Endothelial cell of coronary artery (primary cell): ENCODE data around the gene GNPDA1. TPM values are rescaled to one million over a fixed set of nuclear protein-coding genes. Genes with fewer than 3 reads are reported as not detected.

Experiments
- total RNA-seq: library from RNA; depleted of rRNA; stranded (reverse); fragments of >200 nt; gene quantifications from 2 replicates; pipeline ENCODE4 v1.2.3, GENCODE V29; 2014

The GNPDA1 gene
- 34.7 and 48.8 TPM in 2 replicates for total RNA-seq

DNA sequence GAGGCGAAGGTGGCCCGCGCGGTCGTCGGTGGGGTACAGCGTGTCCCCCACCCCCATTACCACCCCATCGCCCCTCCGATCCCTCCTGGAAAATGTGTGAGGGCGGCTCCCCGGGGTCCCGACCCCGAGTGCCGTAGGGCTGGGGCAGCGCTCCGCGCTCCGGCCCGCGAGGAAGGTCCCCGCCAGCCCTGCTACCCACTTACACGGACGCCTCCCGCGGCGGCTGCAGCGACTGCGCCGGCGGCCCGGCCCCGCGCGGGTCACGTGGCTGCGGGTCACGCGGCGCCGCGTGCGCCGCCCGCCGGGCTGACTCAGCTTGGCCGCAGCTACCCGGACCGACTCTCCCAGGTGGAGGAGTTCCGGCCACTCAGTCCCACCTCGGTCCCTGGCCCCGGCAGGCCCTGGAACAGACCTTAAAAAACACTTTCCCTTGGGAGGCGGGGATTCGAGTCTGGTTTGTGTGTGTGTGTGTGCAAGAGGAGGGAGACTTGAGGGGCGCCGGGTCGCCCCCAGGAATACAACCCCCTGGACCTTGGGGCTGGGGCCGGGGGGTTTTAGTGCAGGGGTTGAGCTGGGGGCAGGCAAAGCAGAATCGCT is at the start of gene GNPDA1:
GNPDA1 (minus strand) TSS at position 236 of the 597 bp plus-strand sequence. CDS start 992 bp downstream, outside the sequence.

DNA sequence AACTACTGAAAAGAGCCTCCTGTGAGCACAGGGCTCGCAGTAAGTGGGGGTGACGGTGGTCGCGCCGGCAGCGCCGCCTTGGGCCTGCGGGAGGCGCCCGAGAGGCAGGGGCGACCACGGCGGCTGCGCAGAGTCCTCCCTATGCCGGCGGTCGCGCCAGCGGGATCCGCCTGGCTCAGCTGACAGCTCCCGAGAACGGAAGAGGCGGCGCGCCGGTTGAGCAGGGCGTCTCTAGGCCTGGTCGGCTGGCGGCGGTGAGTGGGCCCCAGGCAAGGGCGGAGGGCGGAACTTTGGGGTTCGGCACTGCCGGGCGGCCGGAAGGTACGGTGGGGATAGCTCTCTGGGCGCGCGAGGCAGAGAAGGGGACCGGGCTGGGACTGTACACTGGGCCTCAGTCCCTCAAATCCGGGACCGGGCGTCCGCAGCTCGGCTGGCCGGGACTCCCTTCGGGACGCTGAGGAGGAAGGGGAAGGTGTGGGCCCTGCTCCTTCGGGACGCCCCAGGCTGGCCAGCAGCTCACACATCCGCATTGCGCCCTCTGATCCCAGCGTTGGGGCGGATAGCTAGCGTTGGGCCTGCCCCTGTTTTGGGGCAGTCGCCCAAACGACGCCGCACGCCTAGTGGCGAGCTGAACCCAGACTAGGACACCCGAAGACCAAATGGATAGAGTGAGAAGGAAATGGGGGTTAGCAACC is 43.8 kb downstream of the GNPDA1 start, which contains the start of gene RNF14:
RNF14 (plus strand) TSS at position 192 of the 695 bp plus-strand sequence. CDS start 4,484 bp downstream, outside the sequence.

DNA sequence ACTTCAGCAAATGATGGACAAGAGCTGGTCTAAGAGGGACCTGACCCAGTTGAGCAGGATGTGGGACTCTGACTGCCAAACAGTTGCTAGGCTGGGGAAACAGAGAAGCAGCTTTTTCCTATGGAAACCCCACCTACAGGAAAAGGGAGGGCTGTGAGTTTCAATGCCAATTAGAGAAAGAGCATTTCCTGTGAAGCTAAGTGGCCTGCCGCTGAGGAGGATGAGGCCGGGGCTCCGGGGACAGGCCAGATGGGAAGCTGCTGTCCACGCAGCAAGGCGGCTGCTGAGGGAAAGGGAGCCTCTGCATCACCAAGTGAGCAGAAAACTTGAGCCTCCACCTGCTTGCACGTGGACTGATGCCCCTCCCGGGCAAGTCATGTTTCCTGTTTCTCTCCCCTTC is 54.7 kb downstream of the GNPDA1 start, which contains the start of gene PCDH12:
PCDH12 (minus strand) TSS at position 90 of the 400 bp plus-strand sequence. CDS start 351 bp downstream, outside the sequence.

Other genes starting within 250 kb of the GNPDA1 start
- 181 and 222 TPM in 2 replicates for gene PCDH1, start 134.6 kb downstream of the GNPDA1 start, total RNA-seq
- gene DELE1, start 89.2 kb downstream of the GNPDA1 start, total RNA-seq = 36.2 and 48.3 TPM in 2 replicates
- 16.8 and 39.3 TPM in 2 replicates for gene PCDH12, start 54.8 kb downstream of the GNPDA1 start, total RNA-seq
- gene RNF14, start 43.9 kb downstream of the GNPDA1 start, total RNA-seq = 41.4 and 44.9 TPM in 2 replicates
- gene NDFIP1, start 95.8 kb upstream of the GNPDA1 start, total RNA-seq = 34.5 and 51.2 TPM in 2 replicates